NCI-H2171 treated with DMSO at 0.1 percent for 48 hours (cell line): ENCODE data around the gene ITK.

ENCODE experiments used
- DNase-seq: peaks from one replicate; lab custom pipeline; 2025; lab: John Stamatoyannopoulos, UW

ITK gene

DNA sequence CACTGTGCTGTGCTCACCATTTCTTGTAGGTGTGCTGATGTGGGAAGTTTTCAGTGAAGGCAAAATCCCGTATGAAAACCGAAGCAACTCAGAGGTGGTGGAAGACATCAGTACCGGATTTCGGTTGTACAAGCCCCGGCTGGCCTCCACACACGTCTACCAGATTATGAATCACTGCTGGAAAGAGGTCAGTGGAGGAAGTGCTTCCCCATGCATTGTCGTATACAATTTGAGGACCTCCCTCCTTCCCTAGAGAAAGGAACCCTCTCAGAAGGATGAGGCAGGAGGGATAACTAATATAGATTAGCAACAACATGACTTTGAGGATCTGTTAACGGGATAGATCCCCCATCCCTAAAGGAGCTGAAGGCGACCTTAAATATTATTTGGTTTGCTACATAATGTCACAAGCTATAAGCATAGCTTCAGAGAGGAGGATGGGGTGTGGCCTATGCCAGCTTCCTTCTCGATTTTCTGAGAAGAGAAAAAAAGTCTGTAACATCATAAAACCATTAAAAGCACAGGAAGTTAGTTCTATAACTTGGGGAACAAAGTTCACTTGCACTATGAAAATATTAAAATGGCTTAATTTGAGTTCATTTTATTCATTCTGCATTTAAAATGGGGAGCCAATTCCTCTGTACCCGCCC, 68.3 kb downstream of the ITK start:
- no peak for DNase-seq

DNA sequence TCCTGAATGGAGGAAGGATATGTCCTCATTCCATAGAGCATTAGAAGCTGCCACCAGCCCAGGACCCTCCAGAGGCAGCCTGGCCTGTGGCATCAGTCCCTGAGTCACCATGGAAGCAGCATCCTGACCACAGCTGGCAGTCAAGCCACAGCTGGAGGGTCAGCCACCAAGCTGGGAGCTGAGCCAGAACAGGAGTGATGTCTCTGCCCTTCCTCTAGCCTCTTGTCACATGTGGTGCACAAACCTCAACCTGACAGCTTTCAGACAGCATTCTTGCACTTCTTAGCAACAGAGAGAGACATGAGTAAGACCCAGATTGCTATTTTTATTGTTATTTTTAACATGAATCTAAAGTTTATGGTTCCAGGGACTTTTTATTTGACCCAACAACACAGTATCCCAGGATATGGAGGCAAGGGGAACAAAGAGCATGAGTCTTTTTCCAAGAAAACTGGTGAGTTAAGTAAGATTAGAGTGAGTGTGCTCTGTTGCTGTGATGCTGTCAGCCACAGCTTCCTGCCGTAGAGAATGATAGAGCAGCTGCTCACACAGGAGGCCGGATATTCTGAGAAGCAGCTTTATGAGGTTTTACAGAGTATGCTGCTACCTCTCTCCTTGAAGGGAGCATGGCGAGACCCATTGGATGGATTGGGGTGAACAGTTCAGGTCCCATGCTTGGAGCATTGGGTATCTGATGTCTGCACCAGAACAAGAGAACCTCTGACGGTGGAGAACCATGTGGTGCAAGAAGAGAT, 72.2 kb downstream of the ITK start:
- DNase-seq, result no peak

DNA sequence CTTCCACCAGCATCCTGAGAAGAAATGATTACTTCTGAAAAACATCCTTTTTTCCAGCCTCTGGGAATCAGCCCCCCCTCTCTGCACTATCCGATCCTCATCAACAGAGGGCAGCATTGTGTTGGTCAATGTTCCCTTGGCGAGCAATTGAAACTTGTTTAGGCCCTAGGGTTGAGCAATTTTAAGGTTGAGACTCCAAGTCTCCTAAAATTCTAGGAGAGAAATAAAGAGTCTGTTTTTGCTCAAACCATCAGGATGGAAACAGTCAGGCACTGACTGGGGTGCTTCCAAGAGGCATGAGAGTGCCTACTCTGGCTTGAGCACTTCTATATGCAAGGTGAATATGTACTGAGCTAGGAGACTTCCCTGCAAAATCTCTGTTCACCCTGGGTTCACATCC, 72.9 kb downstream of the ITK start:
- peak; percentile 4 for DNase-seq

DNA sequence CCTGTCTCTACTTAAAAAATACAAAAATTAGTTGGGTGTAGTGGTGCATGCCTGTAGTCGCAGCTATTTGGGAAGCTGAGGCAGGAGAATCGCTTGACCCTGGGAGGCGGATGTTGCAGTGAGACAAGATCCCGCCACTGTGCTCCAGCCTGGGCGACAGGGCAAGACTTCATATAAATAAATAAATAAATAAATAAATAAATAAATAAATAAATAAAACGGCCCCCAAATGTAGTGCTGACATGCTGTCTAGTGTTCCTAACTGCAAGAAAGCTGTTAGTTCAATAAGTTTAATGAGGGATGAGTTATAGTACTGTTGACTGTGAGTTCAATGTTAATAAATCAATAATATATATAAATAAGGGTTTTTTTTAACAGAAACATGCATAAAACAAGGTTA, 77.8 kb downstream of the ITK start:
- no peak for DNase-seq

DNA sequence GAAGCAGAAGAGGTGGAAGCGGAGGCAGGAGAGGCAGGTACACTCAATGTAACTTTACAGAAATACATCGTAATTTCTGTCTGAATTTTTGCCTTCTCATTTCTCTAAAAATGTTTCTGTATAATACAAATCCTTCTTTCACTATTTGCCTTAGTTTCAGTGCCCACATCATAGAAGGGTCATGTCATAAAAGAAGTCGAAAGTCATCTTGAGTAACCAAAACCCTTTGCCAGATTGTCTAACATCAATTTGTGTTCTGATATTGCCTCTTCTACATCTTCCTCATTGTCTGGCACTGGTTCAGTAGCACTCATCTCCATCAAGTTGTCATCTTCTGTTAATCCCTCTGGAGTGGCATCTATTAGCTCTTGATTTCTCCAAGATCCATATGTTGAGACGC, 79.1 kb downstream of the ITK start:
- DNase-seq, result peak; percentile 1

DNA sequence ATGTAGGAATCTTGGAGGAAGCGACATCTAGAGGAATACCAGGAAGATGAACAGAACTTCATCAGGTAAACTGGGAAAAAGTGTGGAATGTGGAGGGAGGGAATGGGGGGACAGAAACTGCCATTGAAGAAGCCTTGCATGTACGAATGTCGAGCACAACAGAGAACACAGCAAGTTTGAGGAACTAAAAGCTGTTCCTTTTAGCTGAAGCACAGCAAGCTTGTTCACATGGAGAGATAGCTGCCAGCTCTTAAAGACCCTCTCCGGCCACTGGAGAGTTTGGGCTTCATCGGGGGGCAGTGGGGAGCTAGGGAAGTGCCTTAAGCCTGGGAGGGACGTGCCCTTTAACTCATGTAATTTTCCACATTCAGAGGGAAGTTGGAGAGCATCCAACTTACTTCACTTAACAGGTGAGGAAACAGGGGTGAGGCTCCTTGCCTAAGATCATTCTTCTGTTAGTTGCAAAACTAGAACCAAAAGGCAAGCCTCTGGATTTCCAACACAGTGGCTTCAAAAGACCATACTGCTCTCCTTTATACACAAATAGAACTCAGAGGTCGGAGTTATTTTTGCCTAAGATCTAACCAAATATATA, 83.0 kb downstream of the ITK start:
- DNase-seq, result no peak

DNA sequence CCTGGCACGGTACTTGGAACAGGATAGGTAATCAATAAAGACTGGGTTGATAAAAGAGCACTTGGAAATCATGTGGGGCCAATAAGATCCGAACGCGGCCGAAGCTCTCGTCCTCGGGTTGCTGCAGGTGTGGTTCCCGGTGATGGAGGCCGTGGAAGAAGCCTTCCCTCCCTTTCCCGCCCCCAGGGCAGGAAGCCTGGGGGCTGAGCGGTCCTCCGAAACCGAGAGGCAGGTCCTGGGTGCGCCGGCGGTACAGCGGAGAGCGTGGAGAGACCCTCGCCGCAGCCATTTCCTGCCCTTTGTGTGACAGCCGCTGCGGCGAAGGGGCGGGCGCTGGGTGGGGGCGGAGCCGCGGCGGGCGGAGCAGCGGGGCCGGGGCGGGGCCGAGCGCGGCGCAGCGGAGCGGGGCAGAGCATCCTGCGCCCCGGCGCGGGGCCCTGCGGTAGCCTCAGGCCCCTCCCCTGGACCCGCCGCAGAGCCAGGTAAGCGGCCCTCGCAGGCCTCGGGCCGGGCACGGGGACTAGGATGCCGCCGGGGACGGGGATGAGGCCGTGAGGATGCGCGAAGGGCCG, 85.2 kb downstream of the ITK start, which contains the start of gene CYFIP2:
TSS of gene CYFIP2 (plus strand) at position 410 of the 572 bp plus-strand sequence. CDS start 19,239 bp downstream, outside the sequence.
- peak; percentile 38 for DNase-seq

DNA sequence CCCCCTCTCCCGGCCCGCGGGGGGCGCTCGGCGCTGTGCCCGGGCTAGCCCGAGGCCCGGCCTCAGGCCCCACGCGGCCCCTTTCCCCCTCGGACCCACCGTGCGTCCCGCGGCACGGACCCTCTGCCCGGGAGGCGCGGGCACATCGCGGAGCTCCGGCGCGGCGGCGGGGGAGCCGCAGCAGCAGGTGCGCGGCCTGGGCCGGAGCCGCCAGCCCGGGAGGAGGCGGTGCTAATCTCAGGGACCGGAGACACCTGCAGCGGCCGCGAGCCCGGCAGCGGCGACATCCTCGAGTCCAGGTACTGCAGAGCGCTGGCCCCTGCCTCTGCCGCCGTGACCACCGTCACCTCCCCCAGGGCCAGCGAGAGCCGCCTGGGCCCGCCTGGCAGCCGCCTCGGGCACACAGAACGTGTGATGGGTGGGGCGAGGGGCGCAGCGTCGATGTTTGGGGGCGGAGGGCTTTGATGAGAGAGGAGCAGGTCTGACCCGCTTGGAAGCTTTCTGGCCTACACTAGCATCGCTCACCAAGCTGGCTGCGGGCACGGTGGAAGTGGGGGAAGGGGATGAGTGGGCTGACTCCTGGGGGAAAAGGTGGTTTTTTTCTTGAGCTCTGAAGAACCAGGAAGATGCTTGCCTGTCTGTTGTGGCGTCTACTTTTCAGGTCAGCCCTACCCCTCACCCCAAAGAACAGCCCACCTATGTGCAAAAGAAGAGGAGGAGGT, 85.8 kb downstream of the ITK start:
- DNase-seq, result peak; percentile 2

DNA sequence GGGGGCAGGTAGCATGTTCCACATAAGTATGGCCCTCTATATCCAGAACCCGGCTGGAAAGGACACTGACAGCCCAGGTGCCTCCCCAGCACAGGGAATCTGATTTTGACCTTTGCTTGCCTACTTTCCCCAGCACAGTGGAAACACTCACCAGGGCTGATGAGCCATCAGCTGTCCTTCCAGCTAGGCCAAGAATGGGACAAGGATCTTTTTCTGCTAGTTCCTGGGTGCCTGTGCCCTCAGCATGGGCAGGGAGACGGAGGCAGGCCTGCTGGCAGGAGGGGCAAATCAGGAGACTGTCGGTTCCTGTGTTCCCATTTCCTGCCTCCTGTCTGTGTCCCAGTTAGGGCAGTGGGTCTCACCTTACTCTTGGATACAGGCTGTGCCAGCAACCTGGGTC, 86.4 kb downstream of the ITK start:
- no peak for DNase-seq

DNA sequence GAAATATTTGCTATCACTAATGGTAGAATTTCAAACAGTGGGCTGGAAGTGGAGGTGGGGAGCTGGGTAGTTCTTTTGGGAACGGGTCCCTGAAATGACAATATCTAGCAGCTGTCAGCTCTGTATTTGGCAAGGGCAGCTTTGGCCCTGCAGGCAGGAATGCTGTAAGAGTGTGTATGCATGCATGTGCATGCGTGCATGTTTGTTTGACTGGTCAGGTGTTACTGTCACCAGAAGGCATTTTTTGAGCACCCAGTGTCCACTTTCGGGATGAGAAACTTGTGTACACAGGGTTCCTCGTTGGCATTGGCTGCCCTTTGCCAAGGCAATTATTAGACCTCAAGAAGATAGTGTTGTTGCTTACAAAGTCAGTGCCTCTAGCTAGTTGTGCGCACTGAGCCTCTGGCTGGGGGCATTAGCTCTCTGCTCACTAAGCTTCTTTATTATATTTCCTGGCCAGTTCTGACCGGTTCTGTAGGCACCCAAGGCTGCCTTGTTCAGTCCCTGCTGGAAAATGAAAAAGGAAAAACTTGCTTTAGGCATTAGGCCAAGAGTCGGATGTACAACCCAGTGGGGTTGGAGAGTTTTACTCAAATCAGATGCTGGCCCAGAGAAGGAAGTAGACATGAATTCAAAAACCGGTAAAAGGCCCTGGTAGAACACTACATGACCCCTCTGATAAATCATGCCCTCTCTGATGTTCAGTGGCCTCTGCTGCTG, 87.3 kb downstream of the ITK start:
- DNase-seq, result no peak

DNA sequence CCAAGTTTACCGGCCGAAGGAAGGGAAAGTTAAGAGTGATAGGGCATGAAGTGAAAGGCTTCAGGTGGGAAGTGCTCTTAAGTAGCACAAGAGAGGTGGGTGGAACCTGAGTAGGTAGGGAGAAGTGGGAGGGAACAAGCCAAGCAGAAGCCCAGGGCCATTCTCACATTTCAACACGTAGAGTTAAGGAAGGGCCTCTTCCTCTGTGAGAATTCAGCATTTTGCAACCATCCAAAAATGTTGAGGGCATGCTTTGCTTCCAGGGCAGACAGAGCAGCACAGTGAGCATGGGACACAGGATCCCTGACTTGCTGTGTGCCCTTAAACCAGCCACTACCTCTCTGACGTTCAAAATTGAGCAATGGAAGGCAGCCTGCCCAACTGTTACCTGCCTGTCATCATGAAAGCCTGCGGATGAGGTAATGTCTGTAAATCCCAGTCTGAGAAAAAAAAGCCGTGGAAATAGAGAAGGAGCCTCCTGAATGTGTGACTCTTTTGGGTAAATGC, 88.6 kb downstream of the ITK start:
- no peak for DNase-seq

DNA sequence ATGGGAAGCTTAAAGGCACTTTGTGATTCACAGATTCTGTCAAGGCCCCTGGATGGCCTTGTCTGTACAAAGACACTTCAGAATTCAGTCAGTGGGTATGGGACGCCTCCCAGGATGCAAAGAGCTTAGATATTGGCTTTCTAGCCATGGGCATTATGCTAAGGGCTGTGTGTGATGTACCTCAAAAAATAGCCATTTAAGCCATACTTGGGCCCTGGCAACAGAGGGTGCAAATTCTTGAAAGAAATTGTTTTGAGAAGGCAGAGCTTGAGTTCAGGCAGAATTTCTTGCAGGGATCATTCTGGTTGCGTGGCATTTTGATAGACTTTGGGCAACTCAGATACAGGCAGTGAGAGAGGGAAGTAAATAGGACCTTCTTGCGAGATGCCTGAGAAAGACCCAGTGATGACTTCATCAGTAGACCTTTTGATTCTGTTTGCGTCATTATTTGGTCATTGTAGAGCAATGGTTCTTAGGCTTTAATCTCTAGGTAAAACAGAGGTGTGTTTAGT, 89.2 kb downstream of the ITK start:
- no peak for DNase-seq

DNA sequence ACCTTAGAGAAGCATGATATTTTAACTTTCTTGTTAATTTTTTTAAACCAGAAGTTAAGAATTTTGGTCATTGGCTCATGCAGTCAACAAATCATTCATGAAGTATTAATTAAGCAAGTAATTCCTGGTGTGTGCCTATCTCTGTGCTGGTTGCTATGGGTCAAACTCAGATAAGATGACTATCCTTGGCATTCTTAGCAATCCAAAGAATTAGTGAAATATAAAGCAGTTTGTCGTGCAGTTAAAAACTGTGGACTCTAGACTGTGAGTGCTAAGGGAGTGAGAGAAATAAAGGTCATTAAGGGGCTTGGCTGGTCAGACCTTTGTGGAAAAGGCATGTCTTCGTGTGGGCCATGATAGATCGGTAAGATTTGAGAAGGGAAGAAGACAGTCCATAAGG, 90.1 kb downstream of the ITK start:
- DNase-seq, result no peak

DNA sequence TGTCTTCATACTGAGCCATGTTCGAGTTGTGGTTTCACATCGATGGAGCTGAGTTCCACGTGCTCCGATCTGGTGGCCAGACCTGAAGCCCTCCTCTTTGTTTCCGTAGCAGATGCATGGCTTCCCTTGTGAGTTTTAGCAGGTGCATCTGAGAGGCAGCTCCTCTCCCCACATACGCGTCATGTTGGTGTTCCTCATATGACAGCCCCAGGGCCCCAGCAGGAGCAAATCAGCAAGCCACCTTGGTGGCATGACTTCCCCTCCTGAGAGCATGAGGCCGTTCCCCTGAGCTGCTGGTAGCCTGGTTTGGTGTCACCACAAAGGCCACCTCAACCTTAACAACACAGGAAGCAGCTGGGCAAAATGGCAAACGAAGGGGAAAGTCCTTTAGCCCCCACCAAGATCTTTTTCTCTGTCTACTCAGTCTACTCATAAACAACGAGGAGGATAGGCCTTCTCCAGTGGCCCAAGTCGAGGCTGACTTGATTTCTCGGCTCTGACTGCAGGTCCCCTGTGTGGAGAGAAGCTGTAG, 91.2 kb downstream of the ITK start:
- no peak for DNase-seq

DNA sequence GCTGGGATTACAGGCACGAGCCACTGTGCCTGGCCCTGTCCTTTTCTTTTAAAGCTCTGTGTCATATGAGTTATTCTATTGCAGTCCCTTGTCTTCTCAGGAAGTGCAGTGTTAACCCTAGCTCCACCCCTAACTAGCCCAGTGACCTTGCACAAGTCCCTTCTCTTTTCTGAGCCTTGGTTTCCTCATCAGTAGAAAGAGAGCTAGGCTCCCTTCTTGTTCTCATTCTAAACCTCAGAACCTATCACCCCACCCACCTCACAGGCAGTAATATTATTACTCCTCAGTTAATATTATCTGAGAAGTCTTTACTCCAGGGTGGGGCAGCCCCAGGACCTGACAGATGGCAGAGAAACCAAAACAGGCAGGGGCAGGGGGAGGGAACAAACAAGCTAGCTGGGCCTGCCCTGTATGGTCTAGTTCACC, 92.5 kb downstream of the ITK start:
- DNase-seq, result peak; percentile 1

DNA sequence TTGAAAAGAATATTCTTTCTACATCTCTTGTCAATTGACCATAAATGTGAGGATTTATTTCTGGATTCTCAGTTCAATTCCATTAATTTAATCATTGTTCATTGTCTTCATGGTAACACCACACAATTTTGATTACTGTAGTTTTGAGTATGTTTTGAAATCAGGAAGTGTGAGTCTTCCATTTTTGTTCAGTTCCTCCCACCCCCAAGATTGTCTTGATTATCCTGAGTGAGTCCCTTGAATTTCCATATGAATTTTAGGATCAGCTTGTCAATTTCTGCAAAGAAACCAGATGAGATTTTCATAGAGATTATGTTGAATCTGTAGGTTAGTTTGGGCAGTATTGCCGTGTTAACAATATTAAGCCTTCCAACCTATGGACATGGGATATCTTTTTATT, 94.8 kb downstream of the ITK start:
- no peak for DNase-seq

DNA sequence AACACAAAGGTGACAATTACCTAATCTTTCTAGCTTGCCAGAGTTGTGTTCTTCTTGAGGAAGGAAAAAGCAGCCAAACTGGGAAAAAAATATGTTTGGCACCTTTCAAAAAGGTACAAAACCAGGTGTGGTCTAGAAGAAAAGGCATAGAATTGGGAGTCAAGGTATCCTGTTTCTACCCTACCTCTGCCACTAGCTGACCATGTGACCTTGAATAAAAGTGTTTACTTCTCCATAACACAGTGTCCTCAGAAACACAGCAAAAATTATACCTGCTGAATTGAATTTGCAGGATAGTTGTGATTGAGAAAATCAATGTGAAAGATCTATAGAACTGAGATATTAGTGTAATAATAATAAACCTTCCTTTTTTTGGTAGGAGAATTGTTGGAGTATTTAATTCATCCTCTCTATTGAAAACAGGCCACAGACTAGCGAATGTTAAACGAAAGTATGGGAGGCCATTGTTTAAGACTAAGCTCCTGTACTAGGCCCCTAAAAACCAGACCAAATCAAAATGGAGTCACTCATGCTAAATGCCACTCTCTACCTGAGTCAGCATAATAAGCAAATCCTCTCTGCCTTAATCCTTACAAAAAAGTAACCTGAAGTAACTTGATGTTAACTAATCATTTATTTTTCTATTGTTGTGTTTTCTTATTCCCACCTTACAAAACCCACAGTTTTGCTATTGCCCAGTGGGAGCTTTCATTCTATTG, 97.8 kb downstream of the ITK start:
- no peak for DNase-seq

DNA sequence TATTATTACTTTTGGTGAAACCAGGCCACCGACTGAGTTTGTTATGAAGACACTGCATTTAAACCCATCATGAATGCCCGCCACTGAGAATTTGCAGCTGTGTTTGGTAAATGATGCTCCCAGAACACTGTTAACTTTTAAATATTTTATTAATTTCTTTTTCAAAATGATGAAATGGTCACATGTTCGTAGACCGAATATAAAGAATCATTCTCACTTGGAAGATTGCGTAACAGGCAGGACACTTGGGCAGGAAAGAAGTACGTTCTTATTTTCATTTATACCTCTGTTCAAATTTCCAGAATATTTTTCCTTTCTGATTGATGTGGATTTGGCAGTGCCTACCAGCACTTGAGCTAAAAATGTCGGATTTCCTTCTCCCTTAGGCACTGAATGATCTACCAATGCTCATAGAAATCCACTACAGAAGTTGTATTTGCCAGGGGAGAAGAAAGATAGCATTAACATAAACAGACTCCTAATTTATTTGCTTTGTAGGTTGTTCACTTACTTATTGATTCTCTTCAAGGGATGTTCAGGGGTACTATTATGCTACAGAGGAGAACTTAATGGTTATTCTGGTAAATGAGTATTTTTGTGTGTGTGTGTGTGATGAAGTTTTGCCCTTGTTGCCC, 99.1 kb downstream of the ITK start:
- no peak for DNase-seq

DNA sequence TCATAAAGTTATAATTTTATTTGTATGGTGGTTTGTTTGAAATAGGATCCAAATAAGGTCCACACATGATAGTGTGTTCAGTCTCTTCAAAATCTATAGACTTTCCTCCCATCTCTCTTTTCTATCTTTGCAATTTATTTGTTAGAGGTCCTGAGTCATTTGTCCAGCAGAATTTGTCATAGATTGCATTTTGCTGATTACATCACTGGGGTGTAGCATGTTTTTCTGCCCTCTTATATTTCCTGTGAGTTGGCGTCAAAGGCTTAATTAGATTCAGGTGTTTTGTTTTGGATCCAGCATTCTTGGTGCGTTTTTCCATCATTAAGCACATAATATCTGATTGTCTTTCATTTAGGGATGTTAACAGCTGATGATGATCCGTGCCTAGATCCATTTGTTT, 100.3 kb downstream of the ITK start:
- DNase-seq, result no peak

DNA sequence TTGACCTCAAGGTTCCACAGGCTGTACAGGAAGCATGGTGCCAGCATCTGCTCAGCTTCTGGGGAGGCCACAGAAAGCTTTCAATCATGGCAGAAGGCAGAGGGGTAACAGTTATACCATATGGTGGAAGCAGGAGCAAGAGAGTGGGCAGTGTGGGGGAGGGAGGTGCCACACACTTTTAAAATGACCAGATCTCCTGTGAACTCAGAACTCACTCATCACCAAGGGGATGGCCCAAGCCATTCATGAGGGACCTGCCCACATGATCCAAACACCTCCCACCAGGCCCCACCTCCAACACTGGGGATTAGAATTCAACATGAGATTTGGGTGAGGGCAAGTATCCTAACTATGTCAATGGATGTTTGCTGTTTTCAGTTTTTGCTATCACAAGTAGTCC, 101.5 kb downstream of the ITK start:
- DNase-seq, result no peak
